ENCODE data around the gene FAM83C. TPM values are rescaled to one million over a fixed set of nuclear protein-coding genes. Genes with fewer than 3 reads are reported as not detected.

FAM83C gene
- total and polyA plus RNA-seq, 8 donors: 6.5 TPM; not detected in 7

GRCh38 chr20:35326021-35326739 is 34.0 kb upstream of the FAM83C start:
- H3K36me3 ChIP-seq: peaks cover 0 to 3% (median 0%) of the 10 kb centered on the region in 4 donors
- no peaks in the 10 kb centered on the region for H3K27me3 ChIP-seq
- H3K27ac ChIP-seq: peak overlapping the region; percentile 52 to 80 (median 66)
- intact Hi-C loops (cut with DNase I; ENCODE audit: low total_unique reads): no loop called here
- 54 to 69% (median 60%) methylated on average over 11 of the region's 11 CpGs for WGBS, 5 donors
- TF ChIP-seq POLR2AphosphoS5 (IDR thresholded peaks at IDR 0.05) (peak; percentile 6 to 33 (median 14)), CTCF (IDR thresholded peaks at IDR 0.05) (no peak)
- H3K9me3 ChIP-seq: no peaks in the 10 kb centered on the region
- peak; percentile 45 to 49 for DNase-seq
- peaks cover 5 to 36% (median 22%) of the 10 kb centered on the region in 4 donors for H3K4me1 ChIP-seq
- no peak overlapping the region for H3K4me3 ChIP-seq

DNA sequence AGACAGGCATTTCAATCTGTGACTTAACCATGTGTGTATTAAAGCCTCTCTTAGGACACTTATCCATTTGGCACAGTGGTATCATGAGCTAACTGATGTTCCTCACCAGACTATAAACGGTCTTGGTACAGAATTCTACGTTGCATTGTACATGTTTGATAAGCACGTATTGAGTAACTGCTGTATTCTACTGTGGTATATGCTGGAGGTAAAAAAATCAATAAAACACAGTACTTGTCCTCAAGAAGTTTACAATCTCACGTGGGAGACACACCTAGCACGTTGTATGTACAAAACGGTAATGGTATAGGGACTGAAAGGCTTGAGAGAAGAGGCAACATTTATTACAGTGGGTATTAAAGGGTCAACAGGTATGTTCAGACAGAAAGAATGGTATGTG is 33.2 kb upstream of the FAM83C start:
- intact Hi-C loops (cut with DNase I; ENCODE audit: low total_unique reads): no loop called here
- no peaks in the 10 kb centered on the region for H3K27me3 ChIP-seq
- H3K36me3 ChIP-seq: peaks cover 0 to 3% (median 0%) of the 10 kb centered on the region in 4 donors
- no peak overlapping the region for H3K4me3 ChIP-seq
- TF ChIP-seq EP300 (IDR thresholded peaks at IDR 0.05) (no peak), CTCF (IDR thresholded peaks at IDR 0.05) (no peak), POLR2A (IDR thresholded peaks at IDR 0.05) (no peak), POLR2AphosphoS5 (IDR thresholded peaks at IDR 0.05) (no peak)
- DNase-seq: no peak
- no peaks in the 10 kb centered on the region for H3K9me3 ChIP-seq
- peaks cover 5 to 40% (median 24%) of the 10 kb centered on the region in 4 donors for H3K4me1 ChIP-seq
- peak overlapping the region in 3 of 5 donors; percentile 52 to 66 (median 63) for H3K27ac ChIP-seq
- 74 to 85% (median 82%) methylated on average over 6 of the region's 6 CpGs for WGBS, 5 donors

DNA sequence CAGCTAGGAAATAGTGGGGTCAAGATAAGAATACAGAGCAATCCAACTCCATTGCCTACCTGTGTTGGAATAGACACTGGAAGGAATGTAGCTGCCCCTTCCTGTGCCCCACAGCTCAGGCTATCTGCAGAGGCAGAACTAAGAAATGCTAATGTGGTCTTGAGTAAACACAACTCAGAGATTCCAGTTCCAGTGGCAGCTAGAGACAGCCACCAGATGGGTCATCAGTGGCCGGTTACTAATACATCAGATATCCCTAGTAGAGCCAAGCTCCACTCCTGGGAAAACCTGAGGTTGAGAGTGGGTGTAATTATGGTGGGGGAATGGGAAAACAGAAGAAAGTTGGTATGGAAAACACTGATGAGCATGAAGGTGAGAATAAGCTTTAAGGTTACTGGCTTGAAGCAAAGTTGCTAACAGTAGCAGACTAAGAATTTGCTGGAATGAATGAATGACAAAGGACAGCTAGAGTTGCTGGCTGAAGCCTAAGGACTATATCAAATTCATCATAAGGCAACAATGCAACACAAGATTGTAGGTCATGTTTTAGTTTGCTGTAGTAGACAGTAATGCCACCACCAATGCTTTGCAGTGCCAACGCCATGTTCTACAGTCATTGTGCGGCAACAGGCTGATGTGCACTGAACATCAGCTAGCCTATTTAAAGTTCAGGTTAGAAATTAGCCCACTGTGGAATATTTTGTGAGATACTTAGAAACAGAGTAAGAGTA is 28.3 kb upstream of the FAM83C start:
- TF ChIP-seq POLR2AphosphoS5 (IDR thresholded peaks at IDR 0.05) (no peak), CTCF (IDR thresholded peaks at IDR 0.05) (no peak), EP300 (IDR thresholded peaks at IDR 0.05) (no peak), POLR2A (IDR thresholded peaks at IDR 0.05) (no peak)
- peak in 1 of 2 donors; percentile 53 for DNase-seq
- intact Hi-C loops (cut with DNase I; ENCODE audit: low total_unique reads): no loop called here
- Histone ChIP-seq H3K4me1 (peaks cover 6 to 39% (median 23%) of the 10 kb centered on the region in 4 donors), H3K9me3 (no peaks in the 10 kb centered on the region), H3K27ac (peak overlapping the region in 3 of 5 donors; percentile 71 to 82 (median 75)), H3K4me3 (no peak overlapping the region), H3K27me3 (no peaks in the 10 kb centered on the region), H3K36me3 (peaks cover 0 to 3% (median 0%) of the 10 kb centered on the region in 4 donors)
- WGBS, 5 donors: 79 to 86% (median 83%) methylated on average over 3 of the region's 3 CpGs

DNA sequence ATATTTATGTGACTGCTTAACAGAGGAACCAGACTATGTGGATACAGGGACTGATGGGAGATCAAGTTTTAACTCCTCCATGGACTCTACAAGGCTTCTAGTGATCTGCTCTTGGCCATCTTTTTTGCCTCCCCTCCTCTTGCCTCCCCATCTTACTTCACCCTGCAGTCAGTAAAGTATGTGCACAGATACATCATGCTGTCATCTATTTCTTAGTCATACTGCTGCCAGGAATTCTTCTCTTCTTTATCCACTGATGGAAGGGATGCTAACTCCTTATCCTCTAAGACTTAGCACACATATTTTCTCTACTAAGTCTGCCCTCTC is 27.6 kb upstream of the FAM83C start:
- no peak overlapping the region for H3K4me3 ChIP-seq
- H3K4me1 ChIP-seq: peaks cover 6 to 39% (median 23%) of the 10 kb centered on the region in 4 donors
- DNase-seq: no peak
- TF ChIP-seq POLR2A (IDR thresholded peaks at IDR 0.05) (no peak), CTCF (IDR thresholded peaks at IDR 0.05) (no peak), EP300 (IDR thresholded peaks at IDR 0.05) (no peak), POLR2AphosphoS5 (IDR thresholded peaks at IDR 0.05) (no peak)
- H3K36me3 ChIP-seq: peaks cover 0 to 3% (median 0%) of the 10 kb centered on the region in 4 donors
- peak overlapping the region in 4 of 5 donors; percentile 21 to 82 (median 73) for H3K27ac ChIP-seq
- H3K27me3 ChIP-seq: no peaks in the 10 kb centered on the region
- no peaks in the 10 kb centered on the region for H3K9me3 ChIP-seq
- intact Hi-C loops (cut with DNase I; ENCODE audit: low total_unique reads): no loop called here
